GM12865 (cell line): ENCODE data around the gene PARP15.

Experiments used
- DNase-seq: peaks from one replicate; pipeline ENCODE4 v3.0.0; 2010; ENCODE audit warnings: low read depth
- H3K4me3 ChIP-seq: 2 replicates; pipeline ENCODE4 v1.5.1; 2011; ENCODE audit warnings: mild to moderate bottlenecking, low read depth, low read length, control low read depth
- TF ChIP-seq, protein P1 (sequence below): IDR thresholded peaks from 2 replicates; pipeline ENCODE4 v1.5.1; 2011; ENCODE audit warnings: low read length, control low read depth, low read depth, inconsistent platforms; ENCODE audit not compliant: insufficient read depth; ENCODE audit errors: missing control alignments

Gene PARP15

DNA sequence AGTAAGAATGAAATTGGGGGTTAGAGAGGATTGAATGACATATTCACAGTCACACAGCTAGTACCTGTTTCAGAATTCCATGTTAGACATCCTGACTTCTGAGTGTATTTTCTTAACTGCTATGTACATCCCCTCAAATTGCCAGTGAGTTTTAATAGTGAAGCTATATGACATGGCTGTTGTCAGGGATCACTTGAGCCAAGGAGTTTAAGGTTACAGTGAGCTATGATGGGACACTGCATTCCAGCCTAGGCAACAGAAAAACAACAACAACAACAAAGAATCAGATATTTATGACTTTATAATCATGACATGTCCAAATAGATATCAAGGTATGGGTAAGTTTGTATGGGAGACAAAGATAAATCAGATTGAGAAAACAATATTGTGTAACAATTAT lies 16.6 kb downstream of the PARP15 start:
- no peak for DNase-seq
- TF ChIP-seq, protein P1, sequence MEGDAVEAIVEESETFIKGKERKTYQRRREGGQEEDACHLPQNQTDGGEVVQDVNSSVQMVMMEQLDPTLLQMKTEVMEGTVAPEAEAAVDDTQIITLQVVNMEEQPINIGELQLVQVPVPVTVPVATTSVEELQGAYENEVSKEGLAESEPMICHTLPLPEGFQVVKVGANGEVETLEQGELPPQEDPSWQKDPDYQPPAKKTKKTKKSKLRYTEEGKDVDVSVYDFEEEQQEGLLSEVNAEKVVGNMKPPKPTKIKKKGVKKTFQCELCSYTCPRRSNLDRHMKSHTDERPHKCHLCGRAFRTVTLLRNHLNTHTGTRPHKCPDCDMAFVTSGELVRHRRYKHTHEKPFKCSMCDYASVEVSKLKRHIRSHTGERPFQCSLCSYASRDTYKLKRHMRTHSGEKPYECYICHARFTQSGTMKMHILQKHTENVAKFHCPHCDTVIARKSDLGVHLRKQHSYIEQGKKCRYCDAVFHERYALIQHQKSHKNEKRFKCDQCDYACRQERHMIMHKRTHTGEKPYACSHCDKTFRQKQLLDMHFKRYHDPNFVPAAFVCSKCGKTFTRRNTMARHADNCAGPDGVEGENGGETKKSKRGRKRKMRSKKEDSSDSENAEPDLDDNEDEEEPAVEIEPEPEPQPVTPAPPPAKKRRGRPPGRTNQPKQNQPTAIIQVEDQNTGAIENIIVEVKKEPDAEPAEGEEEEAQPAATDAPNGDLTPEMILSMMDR: no peak
- no peak overlapping the region for H3K4me3 ChIP-seq

DNA sequence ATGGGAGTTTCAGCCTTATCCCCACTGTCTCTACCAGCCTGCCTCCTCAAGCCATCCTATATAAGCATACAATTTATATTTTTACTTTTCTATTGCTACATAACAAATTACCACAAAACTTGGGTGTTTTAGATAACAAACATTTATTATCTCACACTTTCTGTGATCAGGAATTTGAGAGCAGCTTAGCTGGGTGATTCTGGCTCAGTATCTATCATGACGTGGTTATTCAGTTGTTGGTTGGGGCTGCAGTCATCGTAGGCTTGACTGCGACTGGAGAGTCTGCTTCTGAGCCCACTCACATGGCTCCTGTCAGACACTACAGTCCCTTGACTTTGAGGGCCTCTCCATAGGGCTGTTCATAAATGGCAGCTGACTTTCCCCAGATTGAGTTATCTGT lies 20.7 kb downstream of the PARP15 start:
- no peak for DNase-seq
- TF ChIP-seq, protein P1: no peak
- no peak overlapping the region for H3K4me3 ChIP-seq

DNA sequence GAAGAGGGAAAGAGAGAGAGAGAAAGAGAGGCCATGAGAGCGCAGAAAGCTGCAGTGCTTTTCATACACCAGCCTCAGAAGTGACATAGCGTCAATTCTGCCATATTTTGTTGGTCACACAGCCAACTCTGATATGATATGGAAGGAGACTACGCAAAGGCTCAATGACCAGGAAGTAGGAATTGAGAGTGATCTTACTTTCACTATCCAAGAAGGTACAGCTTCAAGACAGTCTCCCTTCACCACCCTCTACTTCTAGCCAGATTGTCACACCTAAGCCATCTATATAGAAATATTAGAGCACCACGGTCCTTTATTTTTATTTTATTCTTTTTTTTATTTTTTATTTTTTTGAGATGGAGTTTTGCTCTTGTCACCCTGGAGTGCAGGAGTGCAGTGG lies 21.1 kb downstream of the PARP15 start:
- TF ChIP-seq, protein P1: no peak
- no peak for DNase-seq
- no peak overlapping the region for H3K4me3 ChIP-seq

DNA sequence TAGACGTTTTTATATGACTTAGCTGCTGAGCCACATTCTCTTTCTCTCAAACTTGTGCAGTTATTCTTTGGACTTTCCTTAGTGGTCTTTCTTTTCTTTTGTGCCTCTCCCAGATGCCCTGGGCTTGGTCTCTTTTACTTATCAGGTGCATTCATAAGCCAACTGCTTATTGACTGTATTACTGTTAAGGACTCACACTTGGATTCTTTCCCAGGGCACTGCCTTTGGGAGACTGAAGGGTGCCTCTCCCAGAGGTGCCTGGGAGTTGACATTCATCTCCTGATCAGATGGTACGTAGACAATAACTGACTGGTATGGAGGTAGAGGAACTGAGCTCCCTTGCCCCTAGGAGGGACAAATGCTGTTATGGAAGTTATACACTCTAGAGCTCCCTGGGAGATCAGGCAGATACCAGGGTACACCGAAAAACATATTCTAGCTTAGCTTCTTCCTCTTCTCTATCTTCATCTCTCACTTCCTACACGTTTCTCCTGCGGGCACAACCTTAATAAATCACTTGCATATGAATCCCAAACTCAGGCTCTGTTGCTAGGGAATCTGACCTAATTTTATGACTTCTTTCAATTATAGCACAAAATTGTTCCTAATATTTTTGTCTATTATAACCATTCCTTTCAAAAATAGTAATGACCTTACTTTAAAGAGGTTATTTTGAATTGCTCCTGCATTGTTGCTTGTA lies 24.7 kb downstream of the PARP15 start:
- TF ChIP-seq, protein P1: no peak
- DNase-seq: no peak
- no peak overlapping the region for H3K4me3 ChIP-seq

DNA sequence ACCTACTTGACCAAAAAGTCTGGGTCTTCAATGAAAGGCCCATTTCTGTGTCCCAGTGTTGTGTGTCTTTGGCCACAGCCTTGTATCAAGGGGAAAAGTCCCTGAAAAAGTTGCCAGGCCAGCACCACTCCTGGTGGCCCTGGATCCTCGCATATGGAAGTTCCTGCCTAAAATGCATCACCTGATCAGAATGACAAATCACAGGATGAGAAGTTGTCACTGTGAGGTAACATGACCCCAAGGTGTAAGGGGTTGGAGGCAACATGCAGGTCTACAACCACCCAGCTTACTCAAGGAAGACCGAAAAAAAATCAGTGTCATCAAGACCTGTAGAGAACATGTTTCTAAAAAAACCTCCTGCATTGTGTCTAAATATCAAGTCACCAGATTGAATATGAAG lies 25.6 kb downstream of the PARP15 start:
- TF ChIP-seq, protein P1: no peak
- DNase-seq: no peak
- no peak overlapping the region for H3K4me3 ChIP-seq

DNA sequence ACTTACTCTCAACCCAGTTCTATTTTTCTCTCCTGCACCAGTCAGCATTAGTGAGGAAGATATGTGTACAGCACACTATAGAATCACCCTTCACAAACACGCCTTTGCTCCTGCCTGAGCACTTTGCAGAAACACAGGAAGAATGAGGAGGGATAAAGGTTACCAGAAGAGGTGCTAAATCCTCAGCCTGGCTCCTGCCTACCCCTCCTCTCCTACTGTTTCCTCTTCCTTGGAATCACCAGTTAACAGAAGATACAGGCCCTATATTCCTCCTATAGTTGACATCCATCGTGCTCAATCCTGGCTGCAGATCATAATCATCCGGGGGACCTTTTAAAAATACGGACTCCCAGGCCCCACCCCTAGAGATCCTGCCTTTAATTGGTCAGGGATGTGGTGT lies 28.9 kb downstream of the PARP15 start:
- no peak for DNase-seq

DNA sequence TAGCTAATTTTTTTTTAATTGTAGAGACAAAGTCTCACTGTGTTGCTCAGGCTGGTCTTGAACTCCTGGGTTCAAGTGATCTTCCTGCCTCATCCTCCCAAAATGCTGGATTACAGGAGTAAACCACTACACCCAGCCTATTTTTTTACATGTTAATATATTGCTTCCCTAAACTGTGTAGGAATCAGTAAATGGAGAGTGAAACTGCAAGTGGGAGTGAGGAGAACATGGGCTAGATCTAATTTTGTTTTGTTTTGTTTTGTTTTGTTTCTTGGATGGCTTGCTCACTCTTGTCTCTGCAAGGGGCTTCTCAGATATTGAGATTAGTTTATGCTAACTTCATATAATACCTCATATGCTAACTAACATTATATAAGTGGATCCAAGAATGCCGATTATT lies 31.5 kb downstream of the PARP15 start:
- no peak overlapping the region for H3K4me3 ChIP-seq
- DNase-seq: no peak
- TF ChIP-seq, protein P1: no peak

More for the DNA sequence above, 28.9 kb downstream of the PARP15 start:
- no peak overlapping the region for H3K4me3 ChIP-seq
- TF ChIP-seq, protein P1: no peak
